IMR-90 (cell line): ENCODE measurements around the gene ITGA2.

Experiments
- CEBPB ChIP-seq: IDR thresholded peaks from 2 replicates; pipeline ENCODE4 v1.6.1; 2012; ENCODE audit warnings: low read depth, low read length, improper control_type of control experiment
- CTCF ChIP-seq: conservative IDR thresholded peaks from 2 replicates; pipeline ENCODE4 v1.5.1; 2012; ENCODE audit warnings: mild to moderate bottlenecking, low read depth, low read length, improper control_type of control experiment
- FOS ChIP-seq: fragments of 150-350 bp; IDR thresholded peaks from 2 replicates; pipeline ENCODE4 v1.6.1; 2016; ENCODE audit warnings: low read depth, low read length
- MAFK ChIP-seq: IDR thresholded peaks from 2 replicates; pipeline ENCODE4 v1.6.1; 2012; ENCODE audit warnings: low read depth, low read length, improper control_type of control experiment
- POLR2A ChIP-seq: IDR thresholded peaks from 2 replicates; pipeline ENCODE4 v1.6.1; 2012; ENCODE audit warnings: mild to moderate bottlenecking, low read depth, low read length
- RCOR1 ChIP-seq: IDR thresholded peaks from 2 replicates; pipeline ENCODE4 v1.6.1; 2012; ENCODE audit warnings: mild to moderate bottlenecking, low read length, improper control_type of control experiment; ENCODE audit not compliant: insufficient replicate concordance
- USF2 ChIP-seq: fragments of 150-350 bp; IDR thresholded peaks from 2 replicates; pipeline ENCODE4 v1.6.1; 2017; ENCODE audit warnings: mild to moderate bottlenecking, antibody characterized with exemption, low read length, low read depth

GRCh38 chr5:53087171-53087570 is 98.0 kb downstream of the ITGA2 start:
- TF ChIP-seq CTCF (no peak), POLR2A (no peak), RCOR1 (no peak), USF2 (no peak), CEBPB (no peak), FOS (no peak), MAFK (no peak)
